ENCODE results near the gene RBFOX2. TPM values are rescaled to one million over a fixed set of nuclear protein-coding genes. Genes with fewer than 3 reads are reported as not detected.

RBFOX2 gene
- polyA plus RNA-seq, 4 donors = 126 to 138 (median 128) TPM

DNA sequence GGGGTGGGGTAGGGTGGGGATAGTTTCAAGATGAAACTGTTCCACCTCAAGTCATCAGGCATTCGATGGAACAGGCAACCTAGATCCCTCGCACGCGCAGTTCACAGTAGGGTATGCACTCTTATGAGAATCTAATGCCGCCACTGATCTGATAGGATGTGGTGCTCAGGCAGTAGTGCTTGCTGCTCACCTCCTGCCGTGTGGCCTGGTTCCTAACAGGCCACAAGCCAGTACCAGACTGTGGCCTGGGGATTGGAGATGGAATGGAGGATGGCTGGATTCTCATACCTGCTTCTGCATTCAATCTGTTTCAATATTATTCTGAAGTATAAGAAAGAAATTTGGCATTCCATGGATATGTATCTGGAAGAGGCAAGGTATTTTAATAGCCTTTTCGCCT, 73.1 kb downstream of the RBFOX2 start:
- DNase-seq (ENCODE audit: low read depth in 4 of 4, low spot score in 2 of 4) = no peak

DNA sequence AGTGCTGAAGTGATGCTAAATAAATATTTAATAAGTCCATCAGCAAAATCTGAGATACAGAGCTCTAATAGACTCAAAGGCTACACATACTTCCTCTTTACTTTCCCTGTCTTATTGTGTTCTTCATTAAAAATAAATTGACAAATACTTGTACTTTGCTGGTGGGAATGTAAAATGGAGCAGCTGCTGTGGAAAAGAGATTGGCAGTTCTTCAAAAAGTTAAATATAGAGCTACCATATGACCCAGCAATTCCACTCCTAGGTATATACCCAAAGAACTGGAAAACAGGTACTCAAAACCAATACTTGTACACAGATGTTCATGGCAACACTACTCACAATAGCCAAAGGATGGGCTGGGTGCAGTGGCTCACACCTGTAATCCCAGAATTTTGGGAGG, 76.0 kb downstream of the RBFOX2 start:
- no peak for DNase-seq (ENCODE audit: low read depth in 4 of 4, low spot score in 2 of 4)

DNA sequence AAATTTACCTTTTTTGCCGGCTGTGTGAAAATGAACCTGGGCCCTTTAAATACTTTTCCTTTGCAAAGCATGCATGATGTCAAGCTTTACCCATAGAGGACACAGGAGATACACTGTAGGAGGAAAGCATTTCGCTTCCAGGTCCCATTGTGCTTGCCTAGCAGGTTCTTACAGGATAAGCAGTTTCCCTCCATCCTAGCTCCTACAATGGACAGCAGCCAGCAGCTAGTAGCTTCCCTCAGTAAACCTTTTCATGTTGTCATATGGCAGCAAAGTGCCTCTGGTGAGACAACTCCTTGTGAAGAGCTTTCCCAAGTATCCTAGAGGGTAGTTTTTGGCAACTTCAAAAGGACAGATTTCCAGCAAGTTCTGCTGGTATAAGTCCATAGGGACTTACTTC, 78.4 kb downstream of the RBFOX2 start:
- no peak for DNase-seq (ENCODE audit: low read depth in 4 of 4, low spot score in 2 of 4)

DNA sequence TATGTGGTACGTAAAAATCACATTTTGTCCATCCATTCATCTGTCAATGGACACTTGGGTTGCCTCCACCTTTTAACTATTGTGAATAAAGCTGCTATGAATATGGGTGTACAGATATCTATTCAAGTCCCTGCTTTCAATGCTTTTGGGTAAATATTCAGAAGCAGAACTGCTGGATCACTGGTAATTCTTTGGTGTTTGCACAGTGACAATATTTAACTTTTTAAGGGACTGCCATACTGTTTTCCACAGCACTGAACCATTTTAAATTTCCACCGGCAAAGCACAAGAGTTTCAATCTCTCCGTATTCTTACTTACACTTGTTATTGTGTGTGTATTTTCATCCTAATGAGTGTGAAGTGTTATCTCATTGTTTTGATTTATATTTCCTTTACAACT, 79.4 kb downstream of the RBFOX2 start:
- no peak for DNase-seq (ENCODE audit: low read depth in 4 of 4, low spot score in 2 of 4)

DNA sequence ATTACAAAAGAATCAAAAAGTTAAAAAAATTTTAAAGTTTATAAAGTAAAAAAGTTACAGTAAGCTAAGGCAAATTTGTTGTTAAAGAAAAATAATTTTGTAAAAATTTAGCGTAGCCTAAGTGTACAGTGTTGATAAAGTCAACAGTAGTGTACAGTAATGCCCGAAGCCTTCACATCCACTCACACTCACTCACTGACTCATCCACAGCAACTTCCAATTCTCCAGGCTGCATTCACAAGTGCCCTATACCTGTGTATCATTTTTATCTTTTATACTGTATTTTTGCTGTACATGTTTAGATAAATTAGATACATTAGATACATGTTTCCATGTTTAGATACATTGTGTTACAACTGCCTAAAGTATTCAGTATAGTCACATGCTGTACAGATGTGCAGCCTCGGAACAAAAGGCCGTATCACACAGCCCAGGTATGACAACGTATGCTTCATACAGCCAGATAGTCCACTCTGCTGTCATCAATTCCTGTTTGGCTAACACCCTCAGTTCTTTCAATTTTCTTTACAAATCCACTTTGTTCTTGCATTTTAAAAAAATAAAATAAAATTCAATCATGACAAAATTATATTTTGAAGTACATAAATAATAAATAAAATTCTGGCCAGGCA, 80.7 kb downstream of the RBFOX2 start:
- DNase-seq (ENCODE audit: low read depth in 4 of 4, low spot score in 2 of 4) = no peak

DNA sequence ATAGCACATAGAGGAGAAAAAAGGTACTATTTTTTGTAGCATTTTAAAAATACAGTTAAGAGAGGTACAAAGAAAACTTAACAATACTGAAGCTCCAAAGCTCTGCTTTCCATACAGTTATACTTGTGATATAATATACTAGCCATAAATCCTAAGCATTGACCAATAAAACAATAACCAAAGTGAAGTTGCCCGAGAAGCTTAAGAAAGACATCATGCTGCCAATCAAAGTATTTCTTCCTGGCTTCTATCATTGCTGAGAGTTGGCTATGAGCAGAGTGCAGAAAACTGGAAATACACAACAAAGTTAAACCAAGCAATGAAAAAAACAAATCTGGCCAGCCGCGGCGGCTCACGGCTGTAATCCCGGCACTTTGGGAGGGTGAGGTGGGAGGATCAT, 84.2 kb downstream of the RBFOX2 start:
- DNase-seq (ENCODE audit: low read depth in 4 of 4, low spot score in 2 of 4) = no peak

DNA sequence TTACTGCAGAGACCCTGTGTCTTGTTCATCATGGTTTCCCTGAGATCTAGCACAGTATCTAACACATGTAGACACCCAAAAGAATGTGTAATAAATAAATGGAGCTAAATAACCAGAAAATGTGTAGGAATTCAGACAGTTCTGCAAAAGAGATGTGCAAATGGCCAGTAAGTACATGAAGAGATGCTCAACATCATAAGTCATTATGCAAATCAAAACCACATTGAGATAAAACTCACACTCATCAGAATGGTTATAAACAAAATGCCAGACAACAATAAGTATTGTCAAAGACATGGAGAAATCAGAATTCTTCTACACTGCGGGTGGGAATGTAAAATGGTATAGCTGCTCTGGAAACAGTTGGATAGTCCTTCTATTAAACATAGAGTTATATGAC, 88.5 kb downstream of the RBFOX2 start:
- DNase-seq (ENCODE audit: low read depth in 4 of 4, low spot score in 2 of 4) = no peak

DNA sequence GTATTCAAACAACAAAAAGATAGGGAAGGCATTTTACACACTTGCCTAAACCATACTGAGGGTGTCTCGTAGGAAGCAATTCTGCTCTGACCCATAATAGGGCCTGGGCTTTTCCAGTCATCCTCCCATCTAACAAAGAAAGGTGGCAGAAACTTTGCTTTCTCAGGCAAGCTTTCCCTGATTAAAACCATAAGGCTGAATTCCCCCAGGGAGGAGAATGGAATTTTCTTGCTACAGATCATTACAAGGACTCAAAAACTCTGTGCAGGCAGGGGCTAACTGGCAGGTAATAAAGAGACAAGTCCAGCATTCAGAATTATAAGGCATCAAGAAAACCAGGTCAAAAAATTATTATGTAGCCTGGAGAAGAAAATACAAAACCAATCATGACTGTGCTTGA, 90.4 kb downstream of the RBFOX2 start:
- no peak for DNase-seq (ENCODE audit: low read depth in 4 of 4, low spot score in 2 of 4)

DNA sequence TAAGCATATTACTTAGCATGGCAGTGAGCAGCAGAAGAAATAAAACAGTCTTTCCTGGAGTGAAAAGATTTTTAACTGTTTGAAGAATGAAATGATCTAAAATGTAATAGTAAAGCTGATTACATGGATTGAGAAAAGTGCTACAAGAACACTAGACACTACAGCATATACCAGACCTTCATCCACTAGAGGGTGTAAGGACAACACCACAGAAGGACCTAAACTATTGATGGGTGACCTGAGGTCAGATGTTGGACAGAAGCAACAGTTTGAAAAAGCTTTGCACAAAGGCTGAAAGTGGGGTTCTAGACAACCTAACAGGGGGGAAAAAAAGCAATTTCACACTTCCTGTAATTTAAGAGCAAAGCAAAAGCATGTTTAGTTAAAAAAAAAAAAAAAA, 97.7 kb downstream of the RBFOX2 start:
- DNase-seq (ENCODE audit: low read depth in 4 of 4, low spot score in 2 of 4) = peak in 3 of 4 donors; percentile 41 to 68 (median 54)

DNA sequence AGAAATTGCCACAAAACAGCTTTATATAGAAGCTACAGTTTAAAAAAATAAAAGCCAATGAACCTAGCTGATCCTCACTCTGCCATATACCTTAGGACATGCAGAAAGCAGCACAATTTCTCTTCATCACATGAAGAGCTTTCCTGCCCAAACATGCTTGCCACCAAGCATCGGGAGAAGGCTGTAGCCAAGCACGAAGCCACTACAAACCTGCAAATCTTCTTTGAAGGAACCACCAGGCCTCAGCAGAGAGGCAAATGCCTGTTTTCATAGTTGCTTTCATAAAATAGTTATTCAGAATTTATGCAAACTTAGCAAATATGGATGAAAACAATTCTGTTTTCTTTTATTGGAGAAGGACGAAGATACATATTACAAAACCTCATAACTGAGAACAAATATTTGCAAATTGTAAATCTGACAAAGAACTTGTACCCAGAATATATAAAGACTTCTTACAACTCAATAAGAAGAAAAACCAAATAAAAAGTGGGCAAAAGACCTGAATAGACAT, 100.3 kb downstream of the RBFOX2 start:
- DNase-seq (ENCODE audit: low read depth in 4 of 4, low spot score in 2 of 4) = no peak

DNA sequence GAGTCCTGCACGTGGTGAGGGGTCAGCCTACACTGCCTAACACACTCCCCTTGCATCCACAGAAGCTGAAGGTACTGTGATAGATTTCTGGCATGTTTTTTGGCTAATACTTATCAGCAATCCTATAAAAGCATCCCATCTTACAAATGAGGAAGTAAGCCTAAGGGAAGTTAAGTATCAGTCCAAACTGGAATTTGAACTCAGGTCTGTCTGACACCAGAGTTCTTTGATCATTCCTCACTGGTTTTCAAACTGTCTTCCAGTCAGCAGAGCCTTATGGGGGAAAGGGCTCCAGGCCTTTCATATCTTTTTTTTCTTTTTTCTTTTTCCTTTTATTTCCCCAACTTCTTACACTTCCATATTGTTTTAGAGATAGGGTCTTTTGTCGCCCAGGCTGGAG, 105.6 kb downstream of the RBFOX2 start:
- no peak for DNase-seq (ENCODE audit: low read depth in 4 of 4, low spot score in 2 of 4)

DNA sequence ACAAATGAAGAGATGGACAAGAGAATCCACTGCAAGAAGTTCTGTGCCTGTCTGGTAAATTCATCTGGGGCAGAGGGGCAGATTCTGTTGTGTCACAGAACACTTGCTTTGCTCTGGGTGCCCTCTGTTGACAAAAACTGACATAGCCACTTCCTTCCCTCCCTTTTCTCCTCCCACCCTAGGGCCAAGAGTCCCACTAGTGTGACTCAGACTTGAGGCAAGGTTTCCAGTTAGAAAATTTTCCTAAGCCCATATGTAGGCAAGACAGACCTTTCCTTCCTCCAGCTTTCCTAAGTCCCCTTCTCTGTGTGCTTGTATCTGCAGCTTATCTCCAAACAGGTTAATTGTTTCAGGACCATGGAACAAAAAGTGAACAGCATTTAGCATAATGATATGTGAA, 106.8 kb downstream of the RBFOX2 start:
- DNase-seq (ENCODE audit: low read depth in 4 of 4, low spot score in 2 of 4) = peak in 2 of 4 donors; percentile 26 to 48

DNA sequence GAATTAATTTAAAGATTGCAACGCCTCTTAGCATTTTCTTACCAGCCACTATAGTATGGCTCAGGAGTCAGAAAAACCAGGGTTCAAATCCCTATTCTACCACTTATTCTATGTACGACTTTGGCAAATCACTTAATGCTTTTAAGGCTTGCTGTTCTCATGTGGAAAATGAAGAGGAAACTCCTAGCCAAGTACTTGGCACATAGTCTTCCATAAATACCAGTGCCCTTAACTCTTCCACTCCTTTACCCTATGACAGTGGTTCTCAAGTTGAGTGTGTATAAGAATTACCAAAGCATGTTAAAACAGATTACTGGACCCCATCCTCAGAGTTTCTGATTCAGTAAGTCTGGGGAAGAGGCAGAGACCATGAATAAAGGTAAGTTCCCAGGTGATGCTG, 107.6 kb downstream of the RBFOX2 start:
- no peak for DNase-seq (ENCODE audit: low read depth in 4 of 4, low spot score in 2 of 4)

DNA sequence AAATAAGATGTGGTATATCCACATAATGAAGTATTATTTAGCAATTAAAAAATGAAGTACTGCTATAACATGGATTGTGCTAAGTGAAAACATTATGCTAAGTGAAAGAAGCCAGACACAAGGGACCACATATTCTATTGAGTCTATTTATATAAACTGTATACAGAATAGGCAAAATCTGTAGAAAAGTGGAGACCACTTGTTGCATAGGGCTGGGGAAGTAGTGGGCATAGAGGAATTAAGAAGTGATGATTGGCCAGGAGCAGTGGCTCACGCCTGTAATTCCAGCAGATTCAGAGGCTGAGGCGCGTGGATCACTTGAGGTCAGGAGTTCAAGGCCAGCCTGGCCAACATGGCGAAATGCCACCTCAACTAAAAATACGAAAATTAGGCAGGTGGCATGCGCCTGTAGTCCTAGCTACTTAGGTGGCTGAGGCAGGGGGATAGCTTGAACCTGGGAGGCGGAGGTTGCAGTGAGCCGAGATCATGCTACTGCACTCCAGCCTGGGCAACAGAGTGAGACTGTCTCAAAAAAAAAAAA, 109.6 kb downstream of the RBFOX2 start:
- no peak for DNase-seq (ENCODE audit: low read depth in 4 of 4, low spot score in 2 of 4)

DNA sequence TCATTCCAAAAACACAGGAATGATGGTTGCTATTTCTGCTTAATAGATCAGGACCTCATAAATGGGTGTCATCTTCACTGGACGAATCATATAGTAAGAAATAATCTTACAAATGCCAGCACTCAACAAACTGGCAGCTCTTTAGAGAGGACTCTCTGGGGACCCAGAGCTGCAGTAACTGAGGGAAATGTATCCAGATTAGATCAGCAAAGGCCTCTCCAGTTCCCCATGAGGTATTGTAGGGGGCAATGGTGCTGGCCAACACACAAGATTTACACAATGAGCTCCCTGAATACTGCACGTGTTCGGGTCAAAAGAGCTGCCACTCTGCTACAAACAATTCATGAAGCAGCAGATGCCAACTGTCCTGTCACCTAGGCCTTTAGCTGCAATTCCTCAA, 110.2 kb downstream of the RBFOX2 start:
- no peak for DNase-seq (ENCODE audit: low read depth in 4 of 4, low spot score in 2 of 4)

DNA sequence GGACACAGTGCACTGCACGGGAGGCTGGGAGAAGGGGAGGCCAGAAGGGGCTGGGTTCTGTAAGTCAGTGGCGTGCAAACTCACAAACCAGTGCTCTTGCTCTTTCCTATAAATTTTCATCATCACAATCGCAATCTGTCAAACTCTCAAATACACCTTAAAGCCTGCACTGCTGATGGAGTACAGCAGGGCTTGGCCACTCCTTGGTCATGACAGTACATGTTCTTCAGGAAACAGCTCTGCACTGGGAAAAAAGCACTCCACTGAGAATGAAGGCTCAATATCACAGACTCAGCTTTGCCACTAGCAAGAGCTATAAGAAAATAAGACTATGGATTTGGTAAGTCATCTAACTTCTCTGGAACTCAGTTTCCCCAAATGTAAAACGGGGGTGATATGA, 111.0 kb downstream of the RBFOX2 start:
- no peak for DNase-seq (ENCODE audit: low read depth in 4 of 4, low spot score in 2 of 4)

DNA sequence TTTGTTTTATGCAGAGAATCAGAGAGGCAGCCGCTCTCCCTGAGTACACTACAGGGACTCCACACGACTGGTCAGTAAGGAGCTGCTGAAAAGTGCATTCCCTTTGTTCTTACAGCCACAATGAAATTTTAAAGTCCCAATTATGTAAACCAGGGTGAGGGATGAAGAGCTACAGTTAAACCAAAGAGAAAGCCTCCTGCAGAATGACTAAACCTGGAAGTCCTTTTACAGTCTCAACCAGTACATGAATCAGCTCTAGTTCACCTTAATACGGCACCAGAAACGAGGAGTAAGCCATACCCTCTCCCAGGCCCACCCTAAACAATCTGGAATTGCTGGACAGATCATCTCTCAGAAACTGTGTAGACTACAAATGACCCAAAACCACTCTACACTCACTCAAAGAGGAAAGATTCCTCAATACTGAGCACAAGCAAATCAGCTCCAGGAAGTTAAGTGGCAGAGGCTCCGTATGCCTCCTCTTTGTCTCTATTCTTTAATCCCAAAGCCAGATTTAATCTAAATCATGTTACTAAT, 113.1 kb downstream of the RBFOX2 start:
- DNase-seq (ENCODE audit: low read depth in 4 of 4, low spot score in 2 of 4) = no peak

DNA sequence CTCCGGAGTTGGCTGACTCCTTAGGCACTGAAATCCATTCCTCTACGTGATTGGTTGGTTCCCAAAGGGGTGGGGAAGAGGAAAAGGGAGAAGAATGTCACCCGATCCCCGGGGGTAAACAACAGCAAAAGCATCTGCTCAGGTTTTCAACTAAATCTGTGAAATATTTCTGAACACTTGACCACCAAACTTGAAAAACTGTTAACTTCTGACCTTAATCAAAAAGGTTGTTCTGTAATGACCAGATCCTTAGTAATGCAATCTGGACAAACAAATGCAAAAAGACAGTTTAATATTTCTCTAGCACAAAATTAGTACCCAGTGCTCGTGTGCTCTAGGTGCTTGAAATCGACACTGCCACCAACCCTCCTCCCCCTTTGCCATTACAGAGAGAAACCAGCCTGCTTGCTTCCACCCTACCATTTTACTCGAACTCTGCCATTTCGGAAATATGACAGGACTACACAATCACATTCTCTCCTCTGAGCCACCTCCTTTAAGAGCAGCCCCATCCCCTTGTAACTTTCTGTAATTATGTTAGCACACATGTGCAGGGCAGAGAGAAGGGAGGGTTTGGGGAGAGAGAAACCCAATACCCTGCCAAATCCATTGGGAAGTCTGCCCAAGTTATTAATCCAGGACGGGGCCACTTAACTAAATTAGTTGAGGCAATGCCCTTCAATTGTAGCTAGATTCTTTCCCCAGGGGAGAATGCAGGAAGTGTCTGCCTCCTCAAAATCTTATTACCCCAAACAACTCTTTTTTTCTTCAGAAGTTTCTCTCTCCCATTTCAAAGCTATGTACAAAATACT, 113.8 kb downstream of the RBFOX2 start:
- peak; percentile 72 to 96 (median 92) for DNase-seq (ENCODE audit: low read depth in 4 of 4, low spot score in 2 of 4)

DNA sequence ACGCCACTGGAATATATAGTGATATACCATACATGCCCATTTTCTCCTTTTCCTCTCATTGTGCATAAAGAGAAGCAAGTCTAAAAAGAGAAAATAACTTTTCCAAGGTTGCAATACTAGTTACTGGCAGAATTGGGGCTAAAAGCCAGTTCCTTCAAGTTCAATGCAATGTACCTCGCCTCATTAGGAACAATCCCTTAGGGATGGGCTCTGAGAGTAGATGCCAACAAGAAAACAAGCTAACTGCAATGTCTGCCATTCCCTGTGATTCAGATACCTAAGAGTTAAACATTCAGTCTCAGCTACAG, 114.3 kb downstream of the RBFOX2 start:
- DNase-seq (ENCODE audit: low read depth in 4 of 4, low spot score in 2 of 4) = no peak

DNA sequence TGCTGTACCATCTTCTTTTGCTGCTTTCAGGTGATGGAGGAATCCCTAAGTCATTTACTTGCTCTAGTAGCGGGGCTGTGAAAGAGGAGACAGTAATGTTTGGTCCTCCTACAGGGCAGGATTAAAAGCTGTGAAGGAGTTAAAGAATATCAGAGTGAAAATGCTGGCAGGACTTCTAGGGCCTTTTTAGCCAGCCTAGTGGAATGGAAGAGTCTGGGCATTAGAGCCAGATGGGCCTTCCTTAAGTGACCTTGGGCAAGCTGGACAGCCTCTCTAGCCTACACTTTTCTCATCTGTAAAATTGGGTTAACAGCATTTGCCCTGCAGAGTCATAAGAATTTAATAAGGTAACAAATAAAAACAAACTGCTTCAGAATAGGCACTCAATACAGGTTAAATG, 114.7 kb downstream of the RBFOX2 start:
- DNase-seq (ENCODE audit: low read depth in 4 of 4, low spot score in 2 of 4) = no peak

DNA sequence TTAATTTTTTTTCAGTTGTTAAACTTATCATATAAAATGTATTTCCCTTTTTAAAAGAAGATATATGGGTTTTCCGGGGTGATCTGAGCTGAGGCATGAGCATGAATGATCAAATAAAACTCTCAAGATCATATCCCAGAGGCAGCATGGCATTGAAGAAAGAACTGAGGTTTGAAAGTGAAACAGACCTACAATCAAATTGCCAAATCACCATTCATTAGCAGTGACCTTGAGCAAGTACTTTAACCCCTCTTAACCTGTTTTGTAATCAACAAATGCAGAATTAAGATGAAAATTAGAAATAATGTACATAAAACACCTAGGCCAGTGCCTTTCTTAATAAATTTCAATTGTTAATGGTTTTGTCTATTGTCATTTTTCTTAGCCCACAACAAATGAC, 116.0 kb downstream of the RBFOX2 start:
- no peak for DNase-seq (ENCODE audit: low read depth in 4 of 4, low spot score in 2 of 4)

DNA sequence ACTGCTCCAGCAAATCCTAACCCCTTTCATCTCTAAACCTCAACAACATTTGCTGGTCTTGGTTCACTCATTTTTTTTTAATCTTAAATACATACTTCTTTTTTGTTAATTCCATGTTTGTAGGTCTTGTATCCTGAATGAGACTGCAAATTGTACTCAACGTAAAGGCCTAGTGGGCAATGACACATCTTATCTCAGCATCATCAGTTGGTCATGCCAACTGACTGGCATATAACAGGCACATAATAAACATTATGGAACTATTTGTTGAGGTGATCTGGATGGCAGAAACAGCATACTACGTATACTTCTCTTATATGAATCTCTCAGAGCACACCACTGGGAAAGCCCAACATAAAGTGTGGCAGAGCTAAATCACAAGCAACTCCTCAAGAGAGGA, 116.7 kb downstream of the RBFOX2 start:
- no peak for DNase-seq (ENCODE audit: low read depth in 4 of 4, low spot score in 2 of 4)
